ENCODE results near the gene RIT1.
A peak's percentile ranks its signal among the peaks of the same experiment; 100 is the strongest.

The RIT1 gene, protein sequence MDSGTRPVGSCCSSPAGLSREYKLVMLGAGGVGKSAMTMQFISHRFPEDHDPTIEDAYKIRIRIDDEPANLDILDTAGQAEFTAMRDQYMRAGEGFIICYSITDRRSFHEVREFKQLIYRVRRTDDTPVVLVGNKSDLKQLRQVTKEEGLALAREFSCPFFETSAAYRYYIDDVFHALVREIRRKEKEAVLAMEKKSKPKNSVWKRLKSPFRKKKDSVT

DNA sequence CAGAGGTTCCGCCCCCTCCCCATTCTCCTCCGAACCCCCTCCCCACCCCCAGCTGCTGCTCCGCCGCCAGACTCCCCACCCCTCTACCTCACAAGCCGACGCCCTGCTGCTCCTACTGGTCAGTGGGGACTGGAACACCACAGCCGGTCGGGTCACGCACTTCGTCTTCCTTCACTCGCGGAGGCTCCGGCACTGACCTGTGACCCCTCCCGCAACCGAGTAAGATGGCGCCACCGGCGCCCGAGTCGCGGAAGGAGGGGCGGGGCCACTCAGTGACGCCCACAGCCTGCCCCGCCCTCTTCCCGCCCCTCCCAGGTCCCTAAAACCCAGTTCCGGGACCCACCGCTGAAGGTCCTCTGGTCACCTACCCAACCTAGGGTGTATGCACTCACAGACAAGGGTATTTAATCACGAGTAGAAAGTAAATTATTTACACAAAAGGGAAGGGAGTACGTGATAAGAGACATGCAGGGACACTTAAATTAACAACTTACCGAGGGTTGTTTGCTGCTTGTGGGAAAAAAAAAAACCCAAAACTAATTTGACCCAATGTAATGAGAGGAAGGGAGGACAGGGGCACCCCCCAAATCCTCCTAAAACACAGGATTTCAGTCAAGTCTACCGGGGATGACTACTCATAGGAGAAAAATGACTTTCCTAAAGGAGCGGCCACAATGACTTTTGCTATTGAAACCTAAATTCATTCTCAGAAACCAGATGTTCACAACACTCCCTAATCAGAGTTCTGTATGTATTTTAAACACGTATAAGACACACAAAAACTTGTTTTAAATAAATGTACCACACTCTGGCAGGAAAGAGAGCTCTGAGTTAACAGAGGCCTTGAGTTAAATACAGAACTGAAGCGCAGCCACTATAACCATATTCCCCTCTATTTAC, at the start of gene RIT1:
Gene RIT1 (minus strand): TSS at position 194 of the 900 bp plus-strand sequence. CDS start 588 bp downstream, outside the sequence.
- DNase-seq: peak; percentile 73 to 76

- no peak for DNase-seq
These were observed 49.1 kb upstream of the RIT1 start for GRCh38 chr1:155960081-155960745.

DNA sequence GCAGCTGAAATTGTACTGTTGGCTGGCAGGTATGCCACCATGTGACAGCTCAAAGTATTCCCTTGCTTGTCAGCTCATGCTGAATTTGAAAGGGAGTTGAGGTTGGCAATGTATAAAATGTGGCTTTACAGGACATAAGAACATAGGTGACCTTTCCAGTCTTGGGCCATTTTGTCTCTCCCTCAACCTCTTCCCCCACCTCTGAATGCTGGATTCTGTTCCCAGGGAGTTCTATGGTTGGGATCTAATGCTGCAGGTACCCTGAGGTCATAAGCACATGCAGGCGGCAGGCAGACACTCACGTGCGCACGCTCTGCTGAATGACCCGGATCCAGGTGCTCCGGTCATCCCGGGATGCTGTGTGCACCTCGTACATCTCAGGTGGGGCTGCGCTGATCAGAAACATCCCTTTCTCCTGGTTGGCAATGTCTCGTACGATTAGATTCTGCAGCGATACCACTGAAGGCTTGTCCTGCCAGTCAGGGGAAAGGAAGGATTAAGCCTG, 46.3 kb upstream of the RIT1 start:
- no peak for DNase-seq

DNA sequence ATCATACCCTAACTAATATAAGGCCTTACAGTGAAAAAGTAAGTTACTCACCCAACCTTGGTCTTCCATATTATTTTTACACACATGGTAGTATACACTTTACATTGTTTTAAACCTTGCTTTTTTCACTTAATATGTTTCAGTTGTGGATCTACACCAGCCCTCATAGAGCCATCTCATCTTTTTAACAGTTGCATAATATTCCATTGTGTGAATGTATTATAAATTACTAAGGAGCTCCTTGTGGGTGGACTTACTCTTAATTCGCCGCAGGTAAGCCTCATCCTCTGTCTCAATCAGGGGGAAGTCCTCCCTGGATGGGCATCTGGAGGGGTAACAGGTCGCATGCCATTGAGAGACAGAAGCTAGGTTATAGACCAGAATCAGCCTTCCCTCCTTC, 43.5 kb upstream of the RIT1 start:
- no peak for DNase-seq

GRCh38 chr1:155952505-155952890, 41.3 kb upstream of the RIT1 start:
- DNase-seq: no peak

GRCh38 chr1:155951753-155952504, 40.8 kb upstream of the RIT1 start:
- DNase-seq: no peak

GRCh38 chr1:155950829-155951228, 39.7 kb upstream of the RIT1 start:
- DNase-seq: no peak

GRCh38 chr1:155947741-155948140, 36.6 kb upstream of the RIT1 start:
- no peak for DNase-seq

- no peak for DNase-seq
These were observed 36.1 kb upstream of the RIT1 start for GRCh38 chr1:155947292-155947691.

- no peak for DNase-seq
These were observed 35.6 kb upstream of the RIT1 start for GRCh38 chr1:155946633-155947219.

DNA sequence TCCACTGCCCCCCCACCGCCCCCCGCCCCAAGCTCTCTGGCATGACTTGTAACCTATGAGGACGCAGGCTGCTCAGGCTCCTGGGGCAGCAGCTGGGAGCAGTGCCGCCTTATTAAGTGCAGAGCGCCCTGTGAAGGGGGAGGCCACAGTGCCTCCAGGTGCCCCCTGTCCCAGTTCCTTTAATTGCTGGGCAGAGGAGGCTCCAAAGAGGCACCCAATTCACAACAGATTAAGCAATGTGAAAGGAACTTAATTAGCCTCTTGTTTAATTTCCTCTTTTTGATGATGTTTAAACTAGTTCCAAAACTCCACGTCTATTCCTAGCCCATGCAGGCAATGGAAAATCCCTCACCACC, 33.3 kb upstream of the RIT1 start:
- no peak for DNase-seq

DNA sequence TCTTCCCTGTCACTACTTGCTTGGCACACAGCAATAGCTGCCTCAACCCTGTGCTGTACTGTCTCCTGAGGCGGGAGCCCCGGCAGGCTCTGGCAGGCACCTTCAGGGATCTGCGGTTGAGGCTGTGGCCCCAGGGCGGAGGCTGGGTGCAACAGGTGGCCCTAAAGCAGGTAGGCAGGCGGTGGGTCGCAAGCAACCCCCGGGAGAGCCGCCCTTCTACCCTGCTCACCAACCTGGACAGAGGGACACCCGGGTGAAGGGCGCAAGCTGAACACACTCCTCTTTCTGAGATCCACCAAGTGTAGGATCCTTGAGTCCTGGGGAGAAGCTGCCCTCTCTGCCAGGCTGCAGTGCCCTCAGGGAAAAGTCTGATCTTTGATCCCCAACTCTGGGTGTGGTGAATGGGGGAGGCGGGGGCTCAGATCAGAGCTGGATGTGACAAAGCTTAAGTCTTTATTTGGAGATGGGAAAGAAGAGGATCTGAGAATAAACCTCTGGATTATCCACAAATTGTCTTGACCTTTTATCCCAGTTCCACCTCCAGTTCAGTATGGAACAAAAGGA, 31.5 kb upstream of the RIT1 start:
- no peak for DNase-seq

GRCh38 chr1:155941845-155942531, 30.8 kb upstream of the RIT1 start:
- no peak for DNase-seq

DNA sequence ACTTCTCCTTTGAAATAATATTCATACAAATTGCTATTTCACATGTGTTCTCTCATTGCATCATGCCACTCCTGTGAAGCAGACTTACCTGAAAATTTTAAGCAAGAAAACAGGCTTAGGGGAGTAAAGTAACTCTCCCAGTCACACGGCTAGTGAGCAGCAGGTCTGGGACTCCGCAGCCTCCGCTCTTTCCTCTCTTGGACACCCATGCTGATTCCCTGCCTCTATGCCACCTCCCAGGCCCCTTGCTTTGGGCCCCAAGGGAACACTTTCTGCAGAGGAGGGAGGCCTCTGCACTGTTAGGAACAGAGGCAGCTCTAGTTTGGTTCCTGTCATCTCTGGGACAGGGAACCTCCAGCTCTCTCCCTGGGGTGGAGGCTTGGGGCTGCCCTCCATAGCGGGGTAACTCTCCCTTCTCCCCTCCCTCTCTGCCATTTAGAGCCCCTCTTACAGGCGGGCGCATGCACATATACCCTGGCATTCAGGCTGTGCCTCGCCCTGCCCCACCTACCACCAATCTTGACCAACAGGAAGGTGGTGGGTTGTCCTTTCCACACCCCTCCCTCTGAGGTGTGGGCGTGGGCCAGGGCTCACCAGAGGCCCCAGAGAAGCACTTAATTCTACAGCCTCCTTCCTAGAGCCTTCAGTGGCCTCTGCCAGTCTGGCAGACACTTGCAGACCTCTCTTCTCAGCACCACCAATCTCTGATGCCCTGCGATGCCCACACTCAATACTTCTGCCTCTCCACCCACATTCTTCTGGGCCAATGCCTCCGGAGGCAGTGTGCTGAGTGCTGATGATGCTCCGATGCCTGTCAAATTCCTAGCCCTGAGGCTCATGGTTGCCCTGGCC, 30.1 kb upstream of the RIT1 start, which contains the start of gene RXFP4:
Gene RXFP4 (plus strand): TSS at position 646 of the 852 bp plus-strand sequence. CDS start 72 bp downstream, at position 718.
- no peak for DNase-seq

DNA sequence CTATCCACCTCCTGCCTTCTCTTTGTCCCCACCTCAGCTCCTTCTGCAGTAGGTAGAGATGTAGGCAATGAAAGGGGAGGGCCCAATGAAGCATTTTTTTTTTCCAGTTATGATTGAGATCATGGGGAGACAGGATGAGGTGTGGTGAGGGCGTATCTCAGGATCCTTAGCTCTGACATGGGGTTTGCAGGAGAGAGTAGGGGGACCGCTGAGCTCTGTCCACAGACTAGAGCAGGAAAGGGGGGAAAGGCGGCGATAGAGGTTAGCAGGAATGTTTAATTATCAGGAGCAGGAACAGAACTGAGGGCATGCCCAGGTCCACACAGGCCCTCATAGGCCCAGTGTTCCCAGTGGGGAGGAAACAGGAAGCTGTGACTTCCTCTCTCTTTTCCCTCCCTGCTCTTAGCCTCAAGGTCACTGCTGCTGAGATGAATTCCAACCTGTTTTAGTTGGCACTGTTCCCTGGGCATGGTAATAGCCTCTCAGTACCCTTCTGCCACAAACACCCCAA, 29.4 kb upstream of the RIT1 start:
- no peak for DNase-seq

GRCh38 chr1:155938220-155938627, 27.1 kb upstream of the RIT1 start:
- DNase-seq: no peak

- DNase-seq: no peak
These were observed 23.9 kb upstream of the RIT1 start for GRCh38 chr1:155934936-155935590.

DNA sequence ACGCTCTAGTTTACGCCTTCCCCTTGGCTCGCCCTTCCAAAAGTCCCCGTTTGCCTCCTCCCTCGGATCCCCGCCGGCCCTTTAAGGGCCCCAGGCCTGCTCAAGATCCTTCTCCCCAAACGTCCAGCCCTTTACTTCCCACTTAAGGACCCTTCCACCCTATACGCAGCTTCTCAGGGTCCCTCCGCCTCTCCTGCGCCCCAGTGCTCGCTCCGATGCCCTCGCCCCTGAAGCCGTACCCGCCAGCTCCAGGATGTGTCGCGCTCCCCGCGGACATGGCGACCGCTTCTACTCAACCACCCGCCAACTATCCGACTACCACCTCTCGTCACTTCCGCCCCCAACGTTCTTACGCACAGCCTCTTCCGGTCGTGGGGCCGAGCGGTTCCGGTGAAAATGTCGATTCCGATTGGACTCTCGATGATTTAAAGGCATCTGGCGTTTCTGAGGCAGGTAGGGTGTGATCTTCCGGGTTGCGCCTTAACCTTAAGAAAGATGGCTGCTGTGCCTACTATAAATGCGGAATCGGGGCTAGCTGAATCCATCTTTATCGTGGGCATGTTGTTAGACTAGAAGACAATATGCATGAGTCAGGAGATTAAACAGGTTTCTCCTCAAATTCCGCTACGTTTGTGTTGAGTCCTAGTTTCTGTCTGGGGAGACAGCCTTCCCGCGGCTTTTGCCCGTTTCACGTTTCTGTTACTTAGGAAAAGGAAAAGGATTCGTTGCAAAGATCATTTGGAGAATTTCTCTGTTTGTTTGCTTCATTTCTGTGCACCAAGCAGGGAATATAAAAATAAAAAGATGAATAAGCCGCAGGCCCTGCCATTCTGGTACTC, 23.2 kb upstream of the RIT1 start, which contains the start of gene KHDC4:
Gene KHDC4 (minus strand): TSS at position 317 of the 839 bp plus-strand sequence. CDS start 40 bp downstream, at position 277.
- DNase-seq: peak; percentile 91
